Colonic mucosa (tissue), 4 donors: ENCODE measurements around the gene HIRA. TPM values are rescaled to one million over a fixed set of nuclear protein-coding genes. Genes with fewer than 3 reads are reported as not detected.

Experiments used
- DNase-seq: peaks from one replicate; pipeline ENCODE4 v3.0.0-alpha.2; 2020
- H3K27ac ChIP-seq: fragments of 200-600 bp; one replicate; pipeline ENCODE4 v1.8.0; 2021
- H3K27me3 ChIP-seq: fragments of 200-600 bp; one replicate; pipeline ENCODE4 v1.8.0; 2021
- H3K36me3 ChIP-seq: fragments of 200-600 bp; one replicate; pipeline ENCODE4 v1.8.0; 2021
- H3K4me1 ChIP-seq: fragments of 200-600 bp; one replicate; pipeline ENCODE4 v1.8.0; 2021; ENCODE audit warnings: mild to moderate bottlenecking
- H3K4me3 ChIP-seq: fragments of 200-600 bp; one replicate; pipeline ENCODE4 v1.8.0; 2021
- H3K9ac ChIP-seq, 2 donors: one replicate each; pipeline ENCODE4 v1.7.0; 2013; ENCODE audit warnings: control low read depth in 2 of 2, low read depth in 2 of 2, low read length in 2 of 2
- H3K9me3 ChIP-seq: fragments of 200-600 bp; one replicate; pipeline ENCODE4 v1.8.0; 2021
- intact Hi-C: fragments of 100-400 bp; cut with DNase I; formaldehyde crosslinking; loops from one replicate; pipeline ENCODE4 v1.14.1; 2022
- total RNA-seq, 2 donors: library from RNA; stranded (reverse); fragmentation: NEBNext Ultra II Directional in 1 of 2; extraction: Animal tissue kit (Norgen Biotek cat#: 25700) in 1 of 2; gene quantifications; one replicate each; pipeline ENCODE4 v1.2.1, GENCODE V29; 2021
- TF ChIP-seq, protein P1 (sequence below): fragments of 200-600 bp; IDR thresholded peaks from one replicate; pipeline ENCODE4 v1.8.0; 2022; ENCODE audit warnings: antibody characterized with exemption, mild to moderate bottlenecking
- donor health status: healthy.
- donor health status: DM: no; HTN: no; CAD: no.
- donor health status: DM: no; HTN: no; CAD: no.

HIRA gene
- total RNA-seq, 2 donors from 2014 or later = 22.3 to 41.5 TPM

DNA sequence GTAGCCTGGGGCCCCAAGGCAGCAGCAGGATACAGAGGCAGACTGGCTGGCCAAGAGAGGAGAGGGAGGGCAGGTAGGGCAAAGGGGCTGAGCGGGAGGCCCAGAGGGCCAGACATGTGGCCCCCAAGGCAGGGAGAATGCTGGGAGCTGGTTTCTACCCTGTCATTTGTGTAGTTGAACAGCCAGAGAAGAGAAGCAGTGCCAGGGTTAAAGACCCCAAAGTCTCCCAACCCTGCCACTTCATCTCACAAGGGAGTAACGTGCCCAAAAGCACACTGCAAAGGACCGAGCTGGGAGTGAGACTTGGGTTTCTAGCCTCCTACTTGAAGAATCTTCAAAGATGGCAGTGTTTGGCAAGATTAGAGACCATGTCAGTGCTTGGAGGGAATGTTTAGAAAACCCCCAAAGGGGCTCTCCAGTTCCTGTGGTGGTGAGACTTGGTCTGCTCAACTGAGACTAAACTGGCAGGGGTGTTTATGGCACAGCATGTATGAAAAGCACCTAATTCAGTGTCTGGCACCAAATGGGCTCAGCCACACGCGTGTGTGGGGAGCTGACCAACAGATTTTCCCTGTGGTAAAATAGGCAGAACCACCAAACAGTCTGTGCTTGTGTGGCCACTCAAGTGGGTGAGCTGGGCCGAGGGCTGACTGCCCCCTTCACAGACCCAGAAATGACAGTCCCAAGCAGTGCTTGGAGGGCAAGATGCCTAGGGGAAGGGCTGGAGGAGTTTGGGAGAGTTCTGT, 71.8 kb downstream of the HIRA start:
- H3K9me3 ChIP-seq = no peaks in the 10 kb centered on the region
- intact Hi-C loops = no loop called here
- H3K36me3 ChIP-seq = peaks cover 12% of the 10 kb centered on the region
- no peak for DNase-seq
- H3K4me1 ChIP-seq = no peaks in the 10 kb centered on the region
- no peak overlapping the region for H3K27ac ChIP-seq
- no peak overlapping the region for H3K4me3 ChIP-seq
- H3K9ac ChIP-seq = no peak overlapping the region
- no peaks in the 10 kb centered on the region for H3K27me3 ChIP-seq
- TF ChIP-seq, protein P1, sequence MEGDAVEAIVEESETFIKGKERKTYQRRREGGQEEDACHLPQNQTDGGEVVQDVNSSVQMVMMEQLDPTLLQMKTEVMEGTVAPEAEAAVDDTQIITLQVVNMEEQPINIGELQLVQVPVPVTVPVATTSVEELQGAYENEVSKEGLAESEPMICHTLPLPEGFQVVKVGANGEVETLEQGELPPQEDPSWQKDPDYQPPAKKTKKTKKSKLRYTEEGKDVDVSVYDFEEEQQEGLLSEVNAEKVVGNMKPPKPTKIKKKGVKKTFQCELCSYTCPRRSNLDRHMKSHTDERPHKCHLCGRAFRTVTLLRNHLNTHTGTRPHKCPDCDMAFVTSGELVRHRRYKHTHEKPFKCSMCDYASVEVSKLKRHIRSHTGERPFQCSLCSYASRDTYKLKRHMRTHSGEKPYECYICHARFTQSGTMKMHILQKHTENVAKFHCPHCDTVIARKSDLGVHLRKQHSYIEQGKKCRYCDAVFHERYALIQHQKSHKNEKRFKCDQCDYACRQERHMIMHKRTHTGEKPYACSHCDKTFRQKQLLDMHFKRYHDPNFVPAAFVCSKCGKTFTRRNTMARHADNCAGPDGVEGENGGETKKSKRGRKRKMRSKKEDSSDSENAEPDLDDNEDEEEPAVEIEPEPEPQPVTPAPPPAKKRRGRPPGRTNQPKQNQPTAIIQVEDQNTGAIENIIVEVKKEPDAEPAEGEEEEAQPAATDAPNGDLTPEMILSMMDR = no peak

DNA sequence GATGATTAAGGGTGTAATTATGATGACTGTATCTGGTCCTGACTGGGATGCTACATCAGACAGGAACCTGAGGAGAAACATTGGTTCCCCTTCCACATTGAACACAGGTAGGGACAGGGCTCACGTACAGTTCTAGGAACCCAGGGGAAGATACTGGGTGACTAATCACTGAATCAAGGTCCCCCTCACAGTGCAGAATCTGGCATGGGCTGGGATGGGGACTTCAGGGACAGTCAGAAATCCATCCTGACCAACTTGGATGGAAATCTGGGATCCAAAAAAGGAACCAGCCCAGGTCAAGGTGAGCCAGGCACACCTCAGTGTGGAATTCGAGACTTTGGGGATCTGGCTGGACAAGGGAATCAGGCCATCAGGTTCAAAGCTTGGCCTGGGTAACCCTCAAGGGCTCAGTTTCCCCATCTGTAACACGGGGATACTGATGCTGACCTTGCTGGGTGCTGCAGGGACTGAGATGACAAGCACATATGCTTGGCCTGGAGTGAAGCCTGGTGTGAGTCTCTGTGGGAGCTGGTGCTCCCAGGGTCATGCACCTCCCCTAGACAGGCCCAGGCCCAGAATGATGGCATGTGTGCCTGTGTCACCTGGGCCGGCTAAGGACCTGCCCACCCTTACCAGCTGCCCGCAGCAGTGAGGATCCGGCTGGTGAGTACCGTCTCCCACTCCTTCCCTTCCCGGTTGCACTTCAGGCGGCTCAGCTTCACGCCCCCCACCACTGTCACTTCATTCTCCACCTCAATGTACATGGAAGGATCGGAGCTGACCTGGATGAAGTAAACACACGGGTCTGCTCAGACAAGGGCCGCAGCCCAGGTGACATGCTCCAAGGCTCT, 72.6 kb downstream of the HIRA start:
- no peak overlapping the region for H3K9ac ChIP-seq
- intact Hi-C loops = no loop called here
- H3K9me3 ChIP-seq = no peaks in the 10 kb centered on the region
- peaks cover 12% of the 10 kb centered on the region for H3K36me3 ChIP-seq
- DNase-seq = no peak
- TF ChIP-seq, protein P1 = no peak
- H3K27me3 ChIP-seq = no peaks in the 10 kb centered on the region
- no peaks in the 10 kb centered on the region for H3K4me1 ChIP-seq
- H3K4me3 ChIP-seq = no peak overlapping the region
- no peak overlapping the region for H3K27ac ChIP-seq

DNA sequence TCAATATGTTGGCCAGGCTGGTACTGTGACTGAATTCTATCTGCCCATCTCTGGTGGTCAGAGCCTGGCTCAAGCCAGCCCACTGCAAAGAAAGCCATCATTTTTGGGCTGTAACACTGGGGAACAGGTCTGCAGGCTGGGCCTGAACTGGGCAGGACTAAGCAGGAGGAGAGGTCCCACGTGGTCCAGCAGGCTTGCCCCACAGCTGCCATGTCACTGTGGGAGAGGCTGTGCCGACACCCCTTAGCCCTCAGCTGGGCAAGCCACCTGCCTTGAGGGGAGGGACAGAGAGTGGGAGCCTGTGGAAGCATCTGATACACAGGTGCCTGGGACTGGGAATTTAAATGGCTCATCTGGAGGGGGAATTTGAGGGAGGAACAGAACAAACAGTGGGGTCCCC, 73.3 kb downstream of the HIRA start:
- Histone ChIP-seq H3K4me1 (no peaks in the 10 kb centered on the region), H3K27me3 (no peaks in the 10 kb centered on the region), H3K9me3 (no peaks in the 10 kb centered on the region), H3K9ac (no peak overlapping the region), H3K27ac (no peak overlapping the region), H3K36me3 (peaks cover 12% of the 10 kb centered on the region), H3K4me3 (no peak overlapping the region)
- no peak for DNase-seq
- TF ChIP-seq, protein P1 = no peak
- intact Hi-C loops = no loop called here

DNA sequence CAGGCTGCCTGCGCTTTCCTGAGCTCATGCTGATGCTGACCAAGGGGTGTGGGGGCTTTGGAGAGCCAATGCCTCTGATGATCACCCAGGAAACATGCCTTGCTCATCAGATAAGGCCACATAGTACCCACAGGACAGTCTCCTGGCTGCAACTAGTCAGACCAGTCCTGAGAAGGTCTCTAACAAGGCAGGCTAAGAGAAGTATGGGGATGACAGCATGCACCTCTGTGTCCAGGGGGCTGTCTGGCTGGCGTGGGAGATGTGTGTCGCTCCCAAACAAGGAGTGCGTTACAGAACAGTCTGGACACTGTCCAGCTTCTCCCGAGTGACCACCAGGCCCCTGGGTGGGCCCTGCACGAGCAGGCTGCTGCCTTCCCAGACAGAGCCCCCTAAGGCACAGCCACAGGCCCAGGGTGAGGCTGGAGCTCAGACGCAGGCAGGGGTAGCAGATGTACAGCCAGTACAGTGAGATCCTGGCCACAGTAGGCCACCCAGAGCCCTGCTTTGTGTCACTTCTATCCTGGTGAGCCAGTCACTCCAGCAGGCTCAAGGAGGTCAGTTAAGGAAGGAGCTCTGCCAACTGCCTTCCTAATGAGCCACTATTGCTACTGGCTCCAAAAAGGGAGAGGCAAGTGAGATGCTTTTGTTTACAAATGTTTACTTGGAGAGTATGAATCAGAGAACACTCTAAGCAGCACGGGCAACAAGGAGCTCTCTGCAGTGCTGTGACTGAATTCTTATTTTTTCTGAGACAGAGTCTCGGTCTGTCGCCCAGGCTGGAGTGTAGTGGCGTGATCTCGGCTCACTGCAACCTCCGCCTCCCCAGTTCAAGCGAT, 74.0 kb downstream of the HIRA start:
- Histone ChIP-seq H3K27ac (no peak overlapping the region), H3K4me3 (no peak overlapping the region), H3K27me3 (no peaks in the 10 kb centered on the region), H3K9ac (no peak overlapping the region), H3K9me3 (no peaks in the 10 kb centered on the region), H3K4me1 (no peaks in the 10 kb centered on the region), H3K36me3 (peaks cover 12% of the 10 kb centered on the region)
- TF ChIP-seq, protein P1 = no peak
- DNase-seq = no peak
- intact Hi-C loops = no loop called here

DNA sequence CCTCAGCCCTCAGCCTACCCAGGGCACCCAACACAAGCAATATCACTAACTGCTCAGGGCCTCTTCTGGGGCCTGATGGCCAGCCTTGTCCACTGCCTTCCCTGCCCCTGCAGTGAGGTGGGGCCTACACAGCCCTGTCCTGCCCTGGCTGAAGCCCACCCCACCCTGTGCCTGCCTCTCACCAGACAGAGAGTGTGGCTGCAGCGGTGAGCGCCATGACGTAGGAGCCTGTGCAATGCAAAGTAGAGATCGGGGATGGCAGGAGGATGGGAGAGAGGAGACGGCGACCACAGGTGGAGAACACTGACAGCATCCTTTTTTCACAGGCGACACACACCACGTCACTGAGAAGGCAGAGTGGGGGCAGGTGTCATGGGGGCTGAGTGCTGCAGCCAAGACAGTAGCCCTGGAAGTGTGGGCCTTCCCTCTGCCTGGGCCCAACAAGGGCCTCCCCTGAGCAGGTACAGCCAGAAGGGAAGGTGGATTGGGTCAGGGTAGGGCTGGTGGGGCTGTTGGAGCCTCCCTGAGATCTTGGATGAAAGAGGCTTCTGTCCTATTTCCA, 74.7 kb downstream of the HIRA start:
- H3K36me3 ChIP-seq = peaks cover 12% of the 10 kb centered on the region
- no peaks in the 10 kb centered on the region for H3K9me3 ChIP-seq
- TF ChIP-seq, protein P1 = no peak
- no peaks in the 10 kb centered on the region for H3K4me1 ChIP-seq
- no peak overlapping the region for H3K4me3 ChIP-seq
- DNase-seq = no peak
- H3K27ac ChIP-seq = no peak overlapping the region
- intact Hi-C loops = no loop called here
- no peak overlapping the region for H3K9ac ChIP-seq
- H3K27me3 ChIP-seq = no peaks in the 10 kb centered on the region
